ENCODE results near the gene DGCR2. TPM values are rescaled to one million over a fixed set of nuclear protein-coding genes. Genes with fewer than 3 reads are reported as not detected.

DGCR2 gene
- total RNA-seq, 1 donor from 2014 or later: 70.6 TPM

- H3K27ac ChIP-seq: no peak overlapping the region
- ATAC-seq: no peak
- H3K27me3 ChIP-seq: no peaks in the 10 kb centered on the region
- intact Hi-C loops (cut with DNase I): no loop called here
- no peak for TF ChIP-seq CTCF (IDR thresholded peaks at IDR 0.05)
- DNase-seq: no peak
- no peak overlapping the region for H3K4me3 ChIP-seq
- H3K9me3 ChIP-seq: no peaks in the 10 kb centered on the region
- no peaks in the 10 kb centered on the region for H3K36me3 ChIP-seq
- H3K4me1 ChIP-seq: peaks cover 43% of the 10 kb centered on the region
These were observed 18.1 kb downstream of the DGCR2 start for GRCh38 chr22:19103880-19104821.

- Histone ChIP-seq H3K4me3 (no peak overlapping the region), H3K27ac (peak overlapping the region; percentile 36), H3K4me1 (peaks cover 6% of the 10 kb centered on the region), H3K9me3 (no peaks in the 10 kb centered on the region), H3K27me3 (no peaks in the 10 kb centered on the region), H3K36me3 (no peaks in the 10 kb centered on the region)
- ATAC-seq: no peak
- peak; percentile 17 for DNase-seq
- no peak for TF ChIP-seq CTCF (IDR thresholded peaks at IDR 0.05)
- intact Hi-C loops (cut with DNase I): no loop called here
These were observed 24.1 kb downstream of the DGCR2 start for GRCh38 chr22:19098157-19098556.

GRCh38 chr22:19097518-19097917 lies 24.7 kb downstream of the DGCR2 start:
- TF ChIP-seq CTCF (IDR thresholded peaks at IDR 0.05): no peak
- Histone ChIP-seq H3K27me3 (no peaks in the 10 kb centered on the region), H3K27ac (peak overlapping the region; percentile 36), H3K36me3 (no peaks in the 10 kb centered on the region), H3K9me3 (no peaks in the 10 kb centered on the region), H3K4me1 (peaks cover 6% of the 10 kb centered on the region), H3K4me3 (no peak overlapping the region)
- intact Hi-C loops (cut with DNase I): no loop called here
- DNase-seq: peak; percentile 53
- peak; percentile 76 for ATAC-seq

GRCh38 chr22:19096555-19096954 lies 25.7 kb downstream of the DGCR2 start:
- H3K4me1 ChIP-seq: peaks cover 6% of the 10 kb centered on the region
- no peak for TF ChIP-seq CTCF (IDR thresholded peaks at IDR 0.05)
- intact Hi-C loops (cut with DNase I): no loop called here
- H3K27ac ChIP-seq: no peak overlapping the region
- no peaks in the 10 kb centered on the region for H3K9me3 ChIP-seq
- H3K27me3 ChIP-seq: no peaks in the 10 kb centered on the region
- no peak for ATAC-seq
- H3K4me3 ChIP-seq: no peak overlapping the region
- no peak for DNase-seq
- no peaks in the 10 kb centered on the region for H3K36me3 ChIP-seq

GRCh38 chr22:19094393-19094997 lies 27.7 kb downstream of the DGCR2 start:
- Histone ChIP-seq H3K27me3 (no peaks in the 10 kb centered on the region), H3K9me3 (no peaks in the 10 kb centered on the region), H3K4me3 (no peak overlapping the region), H3K36me3 (no peaks in the 10 kb centered on the region), H3K4me1 (peaks cover 6% of the 10 kb centered on the region), H3K27ac (no peak overlapping the region)
- intact Hi-C loops (cut with DNase I): no loop called here
- DNase-seq (no peak), ATAC-seq (no peak)
- no peak for TF ChIP-seq CTCF (IDR thresholded peaks at IDR 0.05)

Data from upper lobe of right lung (tissue), 1 donor.